Large intestine (tissue), 3 donors: ENCODE results near the gene KIF19. TPM values are rescaled to one million over a fixed set of nuclear protein-coding genes. Genes with fewer than 3 reads are reported as not detected.

Experiments used
- DNase-seq, 2 donors: peaks; one replicate each; pipeline versions ENCODE4 v3.0.0 to v3.0.0-alpha.2; 2013
- H3K27ac ChIP-seq: one replicate; pipeline ENCODE4 v1.5.1; 2013; ENCODE audit warnings: low read length
- H3K27me3 ChIP-seq: 2 replicates; pipeline ENCODE4 v1.6.1; 2013; ENCODE audit warnings: low read length; ENCODE audit not compliant: control insufficient read depth, insufficient read depth
- H3K36me3 ChIP-seq: 2 replicates; pipeline ENCODE4 v1.6.1; 2013; ENCODE audit warnings: low read length; ENCODE audit not compliant: control insufficient read depth, insufficient read depth
- H3K4me1 ChIP-seq: one replicate; pipeline ENCODE4 v1.6.1; 2013; ENCODE audit warnings: low read length; ENCODE audit not compliant: control insufficient read depth, insufficient read depth
- H3K4me3 ChIP-seq: one replicate; pipeline ENCODE4 v1.5.1; 2013; ENCODE audit warnings: low read length
- H3K9me3 ChIP-seq: one replicate; pipeline ENCODE4 v1.6.1; 2013; ENCODE audit warnings: mild to moderate bottlenecking, low read depth, low read length, moderate library complexity; ENCODE audit not compliant: control insufficient read depth
- WGBS: methylation state at CpG from one replicate; pipeline ENCODE4 v1.1.5; 2013; ENCODE audit warnings: low lambda C conversion rate; ENCODE audit not compliant: insufficient coverage; 5-methylcytosine and 5-hydroxymethylcytosine counted together
- polyA plus RNA-seq: library from polyadenylated mRNA; unstranded; fragments of 120-200 nt; gene quantifications from one replicate; pipeline ENCODE4 v1.2.1, GENCODE V29; 2013

The KIF19 gene
- polyA plus RNA-seq, 1 donor, result 5.7 TPM

GRCh38 chr17:74288785-74289184 lies 37.2 kb upstream of the KIF19 start:
- Histone ChIP-seq H3K27ac (no peak overlapping the region), H3K9me3 (no peaks in the 10 kb centered on the region), H3K4me3 (no peak overlapping the region), H3K4me1 (no peaks in the 10 kb centered on the region), H3K27me3 (no peaks in the 10 kb centered on the region), H3K36me3 (no peaks in the 10 kb centered on the region)
- DNase-seq, result no peak
- WGBS, result no CpG with 5 or more reads among the region's 5 CpGs

GRCh38 chr17:74289688-74290087 lies 36.3 kb upstream of the KIF19 start:
- no peaks in the 10 kb centered on the region for H3K4me1 ChIP-seq
- no peaks in the 10 kb centered on the region for H3K27me3 ChIP-seq
- H3K9me3 ChIP-seq, result no peaks in the 10 kb centered on the region
- no peak for DNase-seq
- H3K27ac ChIP-seq, result no peak overlapping the region
- WGBS, result no CpG with 5 or more reads among the region's 11 CpGs
- H3K4me3 ChIP-seq, result no peak overlapping the region
- H3K36me3 ChIP-seq, result no peaks in the 10 kb centered on the region

- DNase-seq, result no peak
- Histone ChIP-seq H3K36me3 (no peaks in the 10 kb centered on the region), H3K27me3 (no peaks in the 10 kb centered on the region), H3K4me1 (peaks cover under 1% of the 10 kb centered on the region), H3K27ac (no peak overlapping the region), H3K9me3 (no peaks in the 10 kb centered on the region), H3K4me3 (no peak overlapping the region)
- no CpG with 5 or more reads among the region's 11 CpGs for WGBS
Measured at GRCh38 chr17:74290340-74290739, 35.7 kb upstream of the KIF19 start.

GRCh38 chr17:74292495-74292894 lies 33.5 kb upstream of the KIF19 start:
- Histone ChIP-seq H3K36me3 (no peaks in the 10 kb centered on the region), H3K27me3 (no peaks in the 10 kb centered on the region), H3K4me3 (no peak overlapping the region), H3K4me1 (peaks cover 14% of the 10 kb centered on the region), H3K27ac (no peak overlapping the region), H3K9me3 (no peaks in the 10 kb centered on the region)
- no peak for DNase-seq
- WGBS, result no CpG with 5 or more reads among the region's 10 CpGs

GRCh38 chr17:74295625-74296547 lies 30.1 kb upstream of the KIF19 start:
- Histone ChIP-seq H3K4me3 (no peak overlapping the region), H3K4me1 (peaks cover 14% of the 10 kb centered on the region), H3K9me3 (no peaks in the 10 kb centered on the region), H3K36me3 (no peaks in the 10 kb centered on the region), H3K27me3 (no peaks in the 10 kb centered on the region), H3K27ac (peak overlapping the region; percentile 76)
- WGBS, result 40% methylated on average over 1 of the region's 10 CpGs
- peak; percentile 62 to 67 for DNase-seq

GRCh38 chr17:74296548-74296936 lies 29.5 kb upstream of the KIF19 start:
- H3K4me3 ChIP-seq, result no peak overlapping the region
- H3K27me3 ChIP-seq, result no peaks in the 10 kb centered on the region
- no peaks in the 10 kb centered on the region for H3K36me3 ChIP-seq
- peak; percentile 85 to 90 for DNase-seq
- H3K27ac ChIP-seq, result peak overlapping the region; percentile 76
- 0% methylated on average over 1 of the region's 5 CpGs for WGBS
- H3K4me1 ChIP-seq, result peaks cover 14% of the 10 kb centered on the region
- no peaks in the 10 kb centered on the region for H3K9me3 ChIP-seq

GRCh38 chr17:74297941-74298340 lies 28.1 kb upstream of the KIF19 start:
- DNase-seq, result no peak
- Histone ChIP-seq H3K4me1 (peaks cover 14% of the 10 kb centered on the region), H3K27me3 (no peaks in the 10 kb centered on the region), H3K4me3 (no peak overlapping the region), H3K9me3 (no peaks in the 10 kb centered on the region), H3K27ac (no peak overlapping the region), H3K36me3 (no peaks in the 10 kb centered on the region)
- no CpG with 5 or more reads among the region's 4 CpGs for WGBS

- no peak for DNase-seq
- peaks cover 14% of the 10 kb centered on the region for H3K4me1 ChIP-seq
- WGBS, result 50% methylated on average over 1 of the region's 7 CpGs
- H3K4me3 ChIP-seq, result no peak overlapping the region
- H3K9me3 ChIP-seq, result no peaks in the 10 kb centered on the region
- H3K36me3 ChIP-seq, result no peaks in the 10 kb centered on the region
- no peak overlapping the region for H3K27ac ChIP-seq
- no peaks in the 10 kb centered on the region for H3K27me3 ChIP-seq
Measured at GRCh38 chr17:74298778-74299177, 27.2 kb upstream of the KIF19 start.

GRCh38 chr17:74299226-74300009 lies 26.6 kb upstream of the KIF19 start:
- Histone ChIP-seq H3K27ac (no peak overlapping the region), H3K36me3 (no peaks in the 10 kb centered on the region), H3K27me3 (no peaks in the 10 kb centered on the region), H3K9me3 (no peaks in the 10 kb centered on the region), H3K4me3 (no peak overlapping the region), H3K4me1 (peaks cover 14% of the 10 kb centered on the region)
- WGBS, result no CpG with 5 or more reads among the region's 11 CpGs
- no peak for DNase-seq

GRCh38 chr17:74303305-74303704 lies 22.7 kb upstream of the KIF19 start:
- Histone ChIP-seq H3K4me1 (no peaks in the 10 kb centered on the region), H3K9me3 (no peaks in the 10 kb centered on the region), H3K4me3 (no peak overlapping the region), H3K36me3 (no peaks in the 10 kb centered on the region), H3K27me3 (no peaks in the 10 kb centered on the region), H3K27ac (no peak overlapping the region)
- no CpG with 5 or more reads among the region's 8 CpGs for WGBS
- DNase-seq, result no peak
